HL-60/S4 treated with phorbol 12-myristate 13-acetate at 8.2 ng/mL for 4 days and 3 days (cell line): ENCODE measurements around the gene BYSL.

ENCODE experiments used
- in situ Hi-C: fragments of 300-500 bp; cut with MboI; formaldehyde crosslinking; loops from 2 replicates; pipeline ENCODE4 v1.15.0; 2022; ENCODE audit warnings: low sequenced_read_pairs

Gene BYSL

GRCh38 chr6:41974281-41974825 is 53.1 kb downstream of the BYSL start:
- in situ Hi-C loops, result no loop called here

GRCh38 chr6:41975276-41975675 is 54.0 kb downstream of the BYSL start:
- in situ Hi-C loops, result no loop called here

GRCh38 chr6:41976794-41977484 is 55.6 kb downstream of the BYSL start:
- in situ Hi-C loops, result no loop called here
